ENCODE data around the gene SH3PXD2A.

The SH3PXD2A gene

DNA sequence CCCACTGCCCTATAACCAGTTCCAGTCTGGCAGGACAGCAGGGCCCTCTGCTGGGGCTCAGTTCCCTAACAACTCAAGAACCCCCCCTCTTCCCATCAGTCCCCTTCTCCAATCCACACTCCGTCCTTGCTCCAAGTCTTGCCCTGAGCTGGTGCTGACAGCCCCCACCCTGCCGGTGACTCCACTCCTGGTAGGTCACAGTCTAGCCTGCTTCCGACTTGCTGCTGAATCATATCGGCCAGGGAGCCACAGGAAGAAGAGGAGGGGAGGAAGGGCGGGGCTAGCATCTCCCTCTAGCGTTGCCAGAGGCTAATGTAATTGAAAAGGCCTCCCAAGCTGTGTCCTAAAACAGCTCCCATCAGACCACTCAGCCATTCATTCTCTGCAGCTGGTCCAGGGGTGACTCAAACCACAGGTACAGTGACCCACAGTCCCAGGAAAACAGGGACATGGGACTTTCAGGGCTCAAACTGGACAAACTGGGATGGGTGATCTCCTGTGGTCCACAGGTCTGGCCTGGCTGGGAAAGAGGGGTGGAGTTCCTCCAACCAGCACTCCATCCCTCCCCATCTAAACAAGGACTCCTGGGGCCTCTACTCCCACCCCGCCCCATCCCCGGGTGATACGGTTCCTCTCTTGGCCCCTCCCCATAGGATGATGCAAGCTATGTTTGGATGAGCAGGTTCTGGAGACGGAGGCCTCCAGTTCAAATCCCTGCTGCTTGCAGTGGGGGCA lies 158.8 kb downstream of the SH3PXD2A start:
- DNase-seq, result peak; percentile 96

DNA sequence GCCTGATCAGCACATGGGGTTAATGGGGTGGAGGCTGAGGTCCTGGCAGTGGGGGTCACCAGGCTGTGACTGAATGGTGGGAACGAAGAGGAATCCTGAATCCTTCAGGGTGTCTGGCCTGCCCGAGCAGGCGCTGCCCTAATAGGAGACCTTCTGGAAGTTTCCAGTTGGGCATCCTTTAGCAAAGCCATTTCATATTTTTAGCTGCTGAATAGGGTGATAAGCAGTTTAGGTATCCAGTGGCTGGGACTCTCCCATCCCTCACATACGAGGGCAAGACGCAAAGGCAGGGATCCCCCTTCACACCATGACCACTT lies 159.3 kb downstream of the SH3PXD2A start:
- DNase-seq, result no peak

DNA sequence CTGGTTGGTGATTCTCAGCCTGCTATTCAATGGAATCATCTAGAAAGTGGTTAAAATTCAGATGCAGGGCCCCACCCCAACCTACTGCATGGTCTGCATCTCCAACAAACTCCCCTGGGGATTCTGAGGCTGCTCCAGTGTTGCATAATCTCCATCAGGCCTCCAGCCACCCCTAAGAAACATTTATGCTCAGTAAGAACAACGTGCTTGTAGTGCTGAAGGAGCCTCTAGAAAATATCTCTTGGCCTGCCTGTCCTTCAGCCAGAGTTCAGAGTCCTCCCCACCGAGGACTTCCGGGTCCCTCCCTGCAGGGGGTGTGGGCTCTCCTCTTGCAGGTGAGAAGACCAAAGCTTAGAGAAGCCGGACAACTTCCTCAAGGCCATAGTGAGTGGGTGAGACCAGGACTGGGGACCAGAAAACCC lies 159.8 kb downstream of the SH3PXD2A start:
- peak; percentile 80 for DNase-seq

DNA sequence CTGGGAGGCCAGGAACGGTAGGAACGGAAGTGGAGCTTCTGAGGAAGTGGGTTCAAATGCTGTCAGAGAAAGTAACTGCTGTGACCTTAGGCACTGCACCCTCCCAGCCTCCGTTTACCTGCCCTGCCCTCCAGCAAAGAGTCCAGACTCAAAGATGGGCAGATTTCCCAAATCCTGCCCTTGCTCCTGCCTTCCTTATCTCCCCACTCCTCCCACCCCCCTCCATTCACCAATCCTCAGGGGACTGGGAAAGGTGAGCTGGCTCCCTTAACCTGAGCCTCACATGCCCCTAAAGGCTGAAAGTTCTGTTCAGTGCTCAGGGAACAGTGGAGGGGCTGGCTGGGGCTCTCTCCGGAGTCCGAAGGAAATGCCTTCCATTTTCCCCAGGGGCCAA lies 161.6 kb downstream of the SH3PXD2A start:
- DNase-seq, result no peak

DNA sequence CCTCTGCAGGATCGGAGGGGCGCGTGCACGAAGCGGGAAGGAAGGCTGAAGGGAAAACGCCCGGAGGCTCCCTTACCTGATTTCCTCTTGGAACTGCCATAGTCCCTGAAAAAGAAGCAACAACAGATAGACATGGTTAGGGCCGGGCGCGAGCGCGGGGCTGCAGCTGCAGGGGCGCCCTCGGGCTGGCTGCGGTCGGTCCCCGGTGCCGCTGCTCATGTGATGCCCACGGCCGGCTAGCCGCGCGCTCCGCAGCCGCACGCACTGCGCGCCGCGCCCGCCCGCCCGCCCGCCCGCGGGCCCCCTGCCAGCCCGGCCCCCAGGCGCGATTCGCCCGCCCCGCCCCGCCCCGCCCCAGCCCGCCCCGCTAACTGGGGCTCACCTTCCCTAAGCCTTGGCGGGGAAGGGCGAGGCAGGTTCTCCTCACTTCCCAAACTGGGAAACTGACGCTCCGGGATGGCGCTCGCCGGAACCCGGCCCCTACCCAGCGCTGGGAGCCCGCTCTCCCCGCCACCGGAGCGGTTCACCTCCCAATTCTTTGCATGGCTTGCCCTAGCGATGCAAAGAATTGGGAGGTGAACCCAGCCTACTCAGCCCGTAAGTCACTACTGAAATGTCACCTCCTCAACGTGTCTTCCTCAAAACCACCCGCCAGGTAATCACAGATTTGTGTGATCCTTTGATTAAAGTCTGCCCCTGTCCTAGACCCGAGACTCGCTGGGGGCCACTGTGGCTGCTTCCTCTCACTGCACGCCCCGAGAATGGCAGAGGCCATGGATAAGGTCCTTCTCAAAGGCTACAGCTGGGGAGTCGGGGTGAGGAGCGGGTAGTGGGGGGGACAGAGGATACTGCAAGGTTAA lies 162.2 kb downstream of the SH3PXD2A start:
- no peak for DNase-seq

DNA sequence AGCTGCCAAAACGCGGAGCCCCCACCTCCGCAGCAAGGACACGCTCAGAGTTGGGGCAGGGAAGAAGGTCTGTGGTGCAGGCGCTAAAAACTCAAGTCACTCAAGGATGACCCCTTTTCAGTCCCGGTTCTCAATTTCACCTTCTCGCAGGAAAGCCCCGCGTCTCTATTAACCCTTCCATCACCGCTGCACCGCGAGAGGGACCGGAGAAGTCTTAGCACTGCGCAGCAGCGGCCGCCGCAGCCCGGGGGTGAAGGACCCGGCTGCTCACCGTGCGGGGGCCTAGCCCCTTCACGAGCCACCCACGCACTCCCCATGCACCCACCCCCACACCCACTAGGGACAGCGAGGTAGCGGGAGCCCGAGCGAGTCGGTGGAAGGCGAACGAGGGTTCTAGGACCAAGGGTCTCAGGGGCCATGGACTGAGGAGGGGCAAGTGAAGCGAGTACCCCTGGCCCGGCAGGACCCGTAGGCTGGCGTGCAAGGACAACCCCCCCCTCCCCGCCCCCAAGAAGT lies 162.9 kb downstream of the SH3PXD2A start:
- no peak for DNase-seq

DNA sequence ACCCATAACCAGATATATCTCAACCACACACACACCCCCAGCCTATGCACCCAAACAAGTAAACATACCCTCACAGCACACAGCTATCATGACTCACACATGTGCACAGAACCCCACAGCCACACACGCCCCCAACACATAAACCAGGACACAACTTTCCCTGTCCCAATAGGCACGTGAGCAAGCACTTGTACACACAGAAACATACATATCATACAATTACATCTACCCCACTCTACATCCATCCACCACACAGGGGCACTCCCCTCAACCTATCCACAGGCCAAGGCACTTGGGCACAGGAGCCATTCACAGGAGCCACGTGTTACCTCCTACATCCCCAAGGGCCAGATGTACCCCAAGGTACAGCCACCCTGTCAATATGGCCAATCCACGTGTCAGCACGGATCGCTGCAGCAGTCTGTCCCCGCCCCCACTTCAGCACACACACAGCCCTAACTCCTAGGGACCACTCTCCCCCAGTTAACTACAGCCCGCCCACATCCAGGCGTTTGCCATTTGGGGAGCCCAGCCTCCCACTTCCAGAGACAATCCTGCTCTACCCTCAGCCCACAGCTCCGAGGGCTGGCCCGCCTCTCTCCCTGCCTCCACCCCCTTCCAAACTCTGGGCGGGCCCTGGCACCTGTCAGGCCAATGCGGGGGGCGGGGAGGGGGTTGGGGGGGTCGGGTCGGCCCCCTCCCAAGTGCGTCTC lies 163.5 kb downstream of the SH3PXD2A start:
- no peak for DNase-seq

DNA sequence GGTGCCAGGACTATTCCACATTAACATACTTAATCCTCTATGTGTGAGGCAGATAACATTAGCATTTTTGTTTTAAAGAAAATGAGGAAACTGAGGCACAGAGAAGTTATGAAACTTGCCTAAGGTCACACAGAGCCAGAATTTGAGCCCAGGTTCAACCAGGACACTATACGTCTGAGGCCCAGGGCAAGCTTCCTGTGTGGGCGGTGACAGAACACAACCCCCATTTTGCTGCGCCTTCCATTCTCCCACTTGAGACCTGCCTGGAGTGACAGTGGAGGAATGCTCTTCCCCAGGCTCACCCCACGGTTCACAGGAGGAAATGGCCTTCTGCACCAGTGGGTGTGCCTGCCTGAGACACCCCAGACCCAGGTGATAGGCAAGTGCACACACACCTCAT lies 164.1 kb downstream of the SH3PXD2A start:
- no peak for DNase-seq

DNA sequence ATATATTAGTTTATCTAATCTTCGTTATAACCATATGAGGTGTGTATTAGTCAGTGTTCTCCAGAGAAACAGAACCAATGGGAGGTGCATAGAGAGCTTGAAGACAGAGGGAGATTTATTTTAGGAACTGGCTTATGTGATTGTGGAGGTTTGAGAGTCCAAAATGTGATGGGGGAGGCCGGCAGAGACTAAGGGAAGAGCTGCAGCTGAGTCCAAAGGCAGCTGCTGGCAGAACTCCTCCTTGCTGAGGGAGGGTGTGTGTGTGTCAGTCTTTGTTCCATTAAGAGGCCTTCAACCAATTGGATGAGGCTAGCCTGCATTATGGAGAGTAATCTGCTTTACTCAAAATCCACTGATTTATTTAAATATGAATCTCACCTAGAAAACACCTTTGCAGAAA lies 165.1 kb downstream of the SH3PXD2A start:
- DNase-seq, result no peak

DNA sequence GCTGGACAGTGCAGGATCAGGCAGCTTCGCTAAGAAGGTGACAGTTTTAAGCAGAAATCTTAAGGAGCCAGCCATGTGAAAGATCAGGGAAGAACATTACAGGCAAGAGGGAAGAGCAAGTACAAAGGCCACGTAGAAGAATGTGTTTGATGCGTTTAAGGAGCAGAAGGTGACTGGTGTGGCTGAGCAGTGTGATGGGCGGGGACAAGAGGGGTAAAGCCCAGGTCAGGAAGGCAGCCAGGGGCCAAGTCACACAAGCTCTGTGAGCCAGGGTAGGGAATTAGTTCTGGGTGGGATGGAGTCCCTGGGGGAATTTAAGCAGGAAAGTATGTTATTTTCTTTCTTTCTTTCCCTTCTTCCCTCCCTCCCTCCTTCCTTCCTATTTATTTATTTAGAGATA lies 166.9 kb downstream of the SH3PXD2A start:
- DNase-seq, result no peak

DNA sequence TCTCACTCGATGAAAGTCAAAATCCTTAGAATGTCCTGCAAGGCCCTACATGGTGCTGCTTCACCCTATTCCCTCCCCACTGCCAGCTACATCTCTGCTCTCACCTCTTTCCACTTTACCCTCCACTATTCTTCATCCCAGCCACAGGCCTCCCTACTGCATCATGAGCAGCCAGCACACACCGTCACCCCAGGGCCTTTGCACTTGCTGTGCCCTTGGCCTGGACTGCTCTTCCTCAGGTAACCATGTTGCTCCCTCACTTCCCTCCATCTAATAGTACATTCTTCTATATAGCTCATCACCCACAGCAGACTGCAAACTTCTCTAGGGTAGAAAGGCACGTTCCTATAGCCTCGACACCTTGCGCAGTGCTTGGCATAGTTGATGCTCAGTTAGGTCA lies 167.7 kb downstream of the SH3PXD2A start:
- no peak for DNase-seq

DNA sequence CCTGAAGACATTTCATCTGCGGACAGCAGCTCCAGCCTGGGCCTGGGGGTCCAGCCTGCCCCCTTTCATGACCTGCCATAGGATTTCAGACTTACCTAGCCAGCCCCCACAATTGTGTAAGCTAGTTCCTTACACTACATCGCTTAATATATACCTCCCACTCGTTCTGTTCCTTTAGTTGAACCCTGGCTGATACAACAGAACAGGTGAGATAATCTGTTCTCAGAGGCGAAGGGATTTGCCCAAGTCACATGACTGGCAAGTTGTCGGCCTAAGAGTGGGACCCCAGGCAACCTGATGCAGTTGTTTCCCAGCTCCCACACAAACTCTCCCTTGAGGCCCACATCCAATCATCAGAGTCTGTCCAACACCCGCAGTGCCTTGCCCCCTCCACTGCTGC lies 168.2 kb downstream of the SH3PXD2A start:
- DNase-seq, result no peak

DNA sequence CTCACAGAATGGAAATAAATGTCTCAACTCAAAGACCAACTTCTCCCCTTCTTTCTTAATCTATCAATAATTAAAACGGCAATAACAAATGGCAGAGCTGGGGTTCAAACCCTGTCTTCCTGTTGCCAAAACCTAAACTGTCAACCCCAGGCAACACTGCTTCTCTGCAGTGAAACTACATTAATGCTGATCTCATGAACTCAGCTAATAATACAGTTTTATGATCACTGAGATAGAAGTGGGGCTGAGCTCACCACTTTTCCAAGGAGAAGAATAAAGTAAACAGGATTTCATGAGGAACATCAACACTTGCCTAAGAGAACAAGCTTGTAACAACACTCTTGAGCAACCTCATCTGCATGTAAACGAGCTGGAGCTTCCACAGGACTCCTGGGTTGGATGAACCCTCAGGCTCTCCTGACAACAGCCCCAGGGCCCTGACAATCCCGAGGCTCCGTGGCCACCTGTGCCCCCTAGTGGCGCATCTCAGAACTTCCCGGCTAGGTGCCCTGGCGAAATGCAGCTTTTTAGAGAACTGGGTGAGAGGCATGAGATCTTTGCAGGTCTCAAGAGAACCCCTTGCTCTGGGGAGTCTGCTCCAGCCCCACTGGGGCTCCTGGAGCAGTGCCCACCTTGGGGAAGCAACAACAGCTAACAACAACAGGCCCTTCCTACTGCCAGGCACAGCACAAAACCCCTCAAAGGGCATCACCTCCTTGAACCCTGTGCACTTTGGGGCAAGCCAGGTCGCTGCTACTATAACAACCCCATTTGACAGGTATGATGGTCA lies 169.3 kb downstream of the SH3PXD2A start:
- DNase-seq, result peak; percentile 61

DNA sequence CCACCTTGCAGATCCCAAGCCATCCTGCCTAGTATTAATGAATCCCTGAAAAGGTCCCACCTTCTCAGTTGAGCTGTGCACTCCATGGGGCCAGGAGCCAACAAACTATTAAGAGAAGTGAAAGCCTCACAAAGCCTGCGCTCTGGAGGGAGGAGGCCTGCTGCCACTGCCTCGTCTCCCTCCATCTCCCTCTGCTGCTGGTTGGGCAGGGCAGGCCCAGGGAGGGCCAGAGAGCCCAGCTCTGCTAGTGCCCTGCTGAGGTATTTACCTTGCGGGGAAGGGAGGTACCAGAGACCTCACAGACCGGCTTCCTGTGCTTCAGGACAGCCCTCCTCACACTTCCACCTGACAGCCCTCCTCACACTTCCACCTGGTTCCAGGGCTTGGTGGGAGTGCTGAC lies 171.5 kb downstream of the SH3PXD2A start:
- DNase-seq, result no peak

DNA sequence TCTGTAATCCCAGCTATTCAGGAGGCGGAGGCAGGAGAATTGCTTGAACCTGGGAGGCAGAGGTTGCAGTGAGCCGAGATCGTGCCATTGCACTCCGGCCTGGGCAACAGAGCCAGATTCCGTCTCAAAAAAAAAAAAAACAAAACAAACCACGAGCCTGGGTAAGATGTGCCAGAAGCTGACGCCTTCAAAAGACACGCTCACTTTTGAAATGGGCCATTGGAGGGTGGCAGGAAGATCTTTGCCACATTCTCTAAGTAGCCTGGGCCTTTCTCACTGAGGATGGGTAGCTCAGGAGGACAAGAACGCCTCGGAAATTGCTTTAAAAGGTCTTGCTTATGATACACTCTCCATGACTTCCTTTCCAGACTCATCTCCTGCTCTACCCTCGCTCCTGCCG lies 172.7 kb downstream of the SH3PXD2A start:
- no peak for DNase-seq

DNA sequence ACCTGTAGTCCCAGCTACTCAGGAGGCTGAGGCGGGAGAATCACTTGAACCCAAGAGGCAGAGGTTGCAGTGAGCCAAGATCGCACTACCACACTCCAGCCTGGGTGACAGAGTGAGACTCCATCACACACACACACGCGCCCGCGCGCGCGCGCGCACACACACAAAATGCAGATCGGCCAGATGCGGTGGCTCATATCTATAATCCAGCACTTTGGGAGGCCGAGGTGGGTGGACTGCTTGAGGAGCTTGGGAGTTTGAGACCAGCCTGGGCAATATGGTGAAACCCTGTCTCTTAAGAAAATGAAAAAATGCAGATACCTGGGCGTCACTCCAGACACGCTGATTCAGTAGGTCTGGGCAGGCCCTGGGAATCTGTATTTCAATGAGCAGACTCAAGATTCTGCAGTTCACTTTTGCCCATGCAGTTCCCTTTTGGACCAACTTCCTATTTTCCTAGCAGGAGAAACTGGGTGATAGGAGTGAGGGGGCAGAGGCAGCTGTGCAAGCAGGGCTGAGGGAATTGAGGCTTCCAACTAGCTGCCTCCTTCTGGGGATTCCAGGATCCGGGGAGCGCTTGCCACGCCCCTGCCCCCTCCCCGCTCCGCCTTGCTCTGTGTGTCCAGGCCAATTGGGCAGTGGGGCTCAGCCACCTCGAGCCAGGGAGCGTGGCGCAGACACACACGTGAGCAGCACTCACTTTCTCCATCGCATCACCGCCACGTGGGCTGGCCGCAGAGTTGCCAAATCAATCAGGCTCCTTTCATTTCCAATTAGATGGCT lies 173.6 kb downstream of the SH3PXD2A start:
- no peak for DNase-seq

DNA sequence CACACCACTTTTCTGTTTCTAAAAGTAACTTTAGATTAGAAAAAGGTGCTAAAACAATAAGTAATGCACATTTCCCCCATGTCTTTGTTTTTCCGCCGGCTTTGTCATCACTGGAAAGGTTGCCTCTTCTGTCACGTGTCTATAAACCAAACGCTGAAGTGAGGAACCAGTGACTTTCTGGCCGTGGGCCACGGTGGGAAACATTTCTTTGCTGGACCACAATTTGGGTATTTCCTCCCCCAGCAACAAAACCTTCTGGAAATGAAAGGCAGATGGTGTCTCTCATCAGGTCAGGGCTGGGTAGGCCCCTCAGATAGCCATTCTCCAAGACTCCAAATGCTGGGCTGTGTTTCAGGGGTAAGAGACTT lies 174.5 kb downstream of the SH3PXD2A start:
- DNase-seq, result peak; percentile 67

DNA sequence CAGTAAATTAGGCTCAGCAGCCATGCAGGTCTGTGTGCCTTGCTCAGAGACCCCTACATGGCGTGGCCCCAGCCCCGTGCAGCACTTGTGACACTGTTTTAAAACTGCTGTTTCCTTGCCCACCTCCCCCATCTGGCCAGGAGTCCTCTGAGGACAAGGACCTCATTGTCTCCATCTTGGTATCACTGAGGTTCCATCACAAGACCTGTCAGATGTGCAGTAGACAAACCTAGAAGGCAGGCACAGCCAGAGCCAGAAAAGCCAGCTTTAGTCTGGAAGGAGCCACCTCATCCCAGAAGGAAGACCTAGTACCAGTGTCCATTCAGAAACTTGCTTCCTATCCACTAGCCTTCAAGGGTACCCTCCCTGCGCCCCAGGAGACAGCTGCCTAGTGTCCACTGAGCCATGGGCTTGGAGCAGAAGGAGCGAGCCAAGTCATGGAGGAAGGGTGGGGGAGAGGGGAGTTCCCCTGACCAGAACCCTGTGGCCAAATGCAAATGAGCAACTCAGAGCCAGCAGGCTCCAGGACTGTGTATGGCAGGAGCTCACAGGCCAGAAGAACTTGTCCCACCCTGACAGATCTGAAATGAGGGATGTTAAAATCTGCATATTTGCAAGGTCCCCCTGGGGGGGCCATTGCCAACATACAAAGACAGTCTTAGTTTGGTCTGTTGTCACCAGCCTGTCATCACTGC lies 176.1 kb downstream of the SH3PXD2A start:
- DNase-seq, result no peak

DNA sequence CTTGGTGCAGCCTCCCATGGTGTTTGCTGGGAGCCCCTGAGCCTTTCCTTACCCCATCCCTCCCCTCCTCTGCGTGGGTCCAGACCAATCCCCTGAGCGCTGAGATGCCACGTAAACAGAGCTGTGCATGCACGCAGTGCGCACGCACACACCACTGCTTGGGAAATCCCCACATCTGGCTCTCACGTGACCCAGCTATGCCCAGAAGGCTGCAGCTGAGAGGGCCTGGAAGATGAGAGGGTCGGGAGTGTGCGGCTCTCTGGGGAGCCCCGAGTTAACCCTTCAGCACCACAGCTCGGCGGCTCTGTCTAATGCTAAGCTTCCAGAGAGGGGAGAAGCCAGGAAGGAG lies 177.2 kb downstream of the SH3PXD2A start:
- peak; percentile 99 for DNase-seq

DNA sequence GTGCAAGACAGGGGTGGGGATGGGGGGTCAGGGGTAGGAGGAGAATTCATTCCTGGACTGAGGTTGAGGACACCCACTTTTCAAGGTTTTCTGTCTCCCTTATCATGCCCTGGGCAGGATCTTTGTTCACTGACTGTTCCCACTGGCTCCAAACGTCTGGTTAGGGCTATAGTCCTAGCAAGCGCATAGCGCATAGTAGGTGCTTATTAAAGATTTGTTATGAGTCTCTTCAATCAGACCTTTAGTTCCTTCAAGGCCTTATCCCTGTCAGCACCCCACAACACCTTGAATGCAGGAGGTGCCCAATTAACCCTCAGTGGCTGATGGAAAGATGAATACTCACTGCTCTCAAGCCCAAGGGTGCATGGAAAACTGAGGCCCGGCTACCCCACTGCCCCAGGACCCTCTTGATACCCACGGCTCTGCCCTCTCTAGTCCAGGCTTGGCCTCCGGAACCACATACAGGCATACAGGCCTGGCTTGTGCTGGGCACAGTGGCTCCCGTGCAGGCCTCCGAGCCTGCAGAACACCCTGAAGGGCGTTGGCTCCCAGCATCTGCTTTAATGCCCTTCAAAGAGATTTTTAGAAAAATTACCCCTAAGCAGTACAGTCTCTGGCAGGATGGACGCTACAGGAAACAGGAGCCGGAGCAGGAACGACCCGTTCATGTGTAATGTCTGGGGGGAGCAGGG lies 177.7 kb downstream of the SH3PXD2A start:
- DNase-seq, result no peak
